Endothelial cell (in vitro differentiated cells): ENCODE measurements around the gene FUT7. TPM values are rescaled to one million over a fixed set of nuclear protein-coding genes. Genes with fewer than 3 reads are reported as not detected.
"Not testable (repeated sequence)": the region's sequence is repeated elsewhere in the genome, so short reads cannot be mapped to it uniquely, and the experiment has no call there.

Source experiments
- DNase-seq: peaks from one replicate; pipeline ENCODE4 v3.0.0; 2021; ENCODE audit warnings: low spot score
- H3K27ac Mint-ChIP-seq: one replicate; pipeline ENCODE4 v1.8.0; 2021; ENCODE audit warnings: mixed read lengths, inconsistent platforms; ENCODE audit not compliant: unreplicated experiment
- H3K27me3 Mint-ChIP-seq: one replicate; pipeline ENCODE4 v1.8.0; 2021; ENCODE audit warnings: mild to moderate bottlenecking, moderate library complexity, mixed read lengths, inconsistent platforms; ENCODE audit not compliant: unreplicated experiment
- H3K36me3 Mint-ChIP-seq: one replicate; pipeline ENCODE4 v1.8.0; 2021; ENCODE audit warnings: mild to moderate bottlenecking, low read depth, mixed read lengths, inconsistent platforms; ENCODE audit not compliant: unreplicated experiment
- H3K4me1 Mint-ChIP-seq: one replicate; pipeline ENCODE4 v1.8.0; 2021; ENCODE audit warnings: mild to moderate bottlenecking, mixed read lengths, inconsistent platforms; ENCODE audit not compliant: unreplicated experiment
- H3K4me3 Mint-ChIP-seq: one replicate; pipeline ENCODE4 v1.8.0; 2021; ENCODE audit warnings: mild to moderate bottlenecking, mixed read lengths, inconsistent platforms; ENCODE audit not compliant: unreplicated experiment
- H3K9me3 Mint-ChIP-seq: one replicate; pipeline ENCODE4 v1.8.0; 2021; ENCODE audit warnings: mixed read lengths, inconsistent platforms; ENCODE audit not compliant: unreplicated experiment
- total RNA-seq: library from RNA; stranded (reverse); fragmentation: NEBNext Ultra II Directional; extraction: Animal tissue kit (Norgen Biotek cat#: 25700); gene quantifications from one replicate; pipeline ENCODE4 v1.2.1, GENCODE V29; 2021; ENCODE audit not compliant: unreplicated experiment
- TF ChIP-seq, protein P1 (sequence below): fragments of 200-600 bp; sonication (generic); IDR thresholded peaks from one replicate; pipeline ENCODE4 v1.5.0; 2021; ENCODE audit warnings: antibody characterized with exemption; ENCODE audit not compliant: unreplicated experiment

The FUT7 gene
- total RNA-seq, 1 donor from 2014 or later = not detected

DNA sequence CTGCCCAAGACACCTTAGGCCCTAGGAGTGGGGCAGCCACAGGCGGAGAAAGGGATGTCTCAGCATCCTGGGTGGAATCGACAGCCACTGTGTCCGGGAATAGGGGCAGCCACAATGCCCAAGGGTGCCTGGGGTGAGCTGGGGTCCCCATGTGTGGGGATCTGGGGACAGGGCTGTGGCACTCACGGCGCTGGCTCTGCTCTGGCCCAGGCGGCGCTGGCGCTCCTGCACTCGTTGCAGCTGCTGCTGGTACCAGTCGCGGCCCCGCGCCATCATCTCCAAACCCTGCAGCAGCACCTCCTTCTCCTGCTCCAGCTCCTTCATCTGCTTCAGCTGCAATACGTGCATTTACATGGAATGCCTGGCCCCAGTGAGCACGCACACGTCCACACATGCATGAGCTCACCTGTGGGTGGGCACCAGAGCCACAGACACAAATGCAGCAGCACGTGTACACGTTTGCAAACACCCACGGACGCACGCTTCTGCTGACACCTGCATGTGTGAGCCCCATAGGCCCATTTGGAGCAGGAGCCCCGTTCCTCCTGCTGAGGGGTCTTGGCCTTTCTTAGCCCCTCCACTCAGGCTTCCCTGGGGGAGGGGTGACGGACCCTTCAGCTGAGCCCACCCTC lies 33.6 kb upstream of the FUT7 start:
- Mint-ChIP-seq H3K36me3 (no peaks in the 10 kb centered on the region), H3K4me1 (no peaks in the 10 kb centered on the region), H3K27ac (no peak overlapping the region), H3K4me3 (no peak overlapping the region), H3K27me3 (peaks cover 6% of the 10 kb centered on the region), H3K9me3 (no peaks in the 10 kb centered on the region)
- DNase-seq = no peak
- TF ChIP-seq, protein P1, sequence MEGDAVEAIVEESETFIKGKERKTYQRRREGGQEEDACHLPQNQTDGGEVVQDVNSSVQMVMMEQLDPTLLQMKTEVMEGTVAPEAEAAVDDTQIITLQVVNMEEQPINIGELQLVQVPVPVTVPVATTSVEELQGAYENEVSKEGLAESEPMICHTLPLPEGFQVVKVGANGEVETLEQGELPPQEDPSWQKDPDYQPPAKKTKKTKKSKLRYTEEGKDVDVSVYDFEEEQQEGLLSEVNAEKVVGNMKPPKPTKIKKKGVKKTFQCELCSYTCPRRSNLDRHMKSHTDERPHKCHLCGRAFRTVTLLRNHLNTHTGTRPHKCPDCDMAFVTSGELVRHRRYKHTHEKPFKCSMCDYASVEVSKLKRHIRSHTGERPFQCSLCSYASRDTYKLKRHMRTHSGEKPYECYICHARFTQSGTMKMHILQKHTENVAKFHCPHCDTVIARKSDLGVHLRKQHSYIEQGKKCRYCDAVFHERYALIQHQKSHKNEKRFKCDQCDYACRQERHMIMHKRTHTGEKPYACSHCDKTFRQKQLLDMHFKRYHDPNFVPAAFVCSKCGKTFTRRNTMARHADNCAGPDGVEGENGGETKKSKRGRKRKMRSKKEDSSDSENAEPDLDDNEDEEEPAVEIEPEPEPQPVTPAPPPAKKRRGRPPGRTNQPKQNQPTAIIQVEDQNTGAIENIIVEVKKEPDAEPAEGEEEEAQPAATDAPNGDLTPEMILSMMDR = no peak

DNA sequence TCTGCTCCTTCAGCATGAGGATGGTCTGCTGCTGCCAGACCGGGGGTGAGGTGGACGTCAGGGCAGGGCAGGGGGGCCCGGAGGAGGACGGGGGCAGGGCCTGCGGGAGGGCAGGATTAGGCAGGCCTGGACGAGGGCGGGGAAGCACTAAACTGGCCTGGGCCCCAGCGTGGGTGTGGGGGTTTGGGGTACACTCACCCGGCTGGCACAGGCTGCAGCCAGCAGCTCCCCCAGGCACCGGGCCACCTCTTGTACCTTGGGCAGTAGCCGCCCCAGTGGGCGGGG lies 32.9 kb upstream of the FUT7 start:
- TF ChIP-seq, protein P1 = no peak
- Mint-ChIP-seq H3K9me3 (no peaks in the 10 kb centered on the region), H3K4me3 (no peak overlapping the region), H3K27ac (no peak overlapping the region), H3K36me3 (no peaks in the 10 kb centered on the region), H3K27me3 (peaks cover 6% of the 10 kb centered on the region), H3K4me1 (no peaks in the 10 kb centered on the region)
- DNase-seq = no peak

DNA sequence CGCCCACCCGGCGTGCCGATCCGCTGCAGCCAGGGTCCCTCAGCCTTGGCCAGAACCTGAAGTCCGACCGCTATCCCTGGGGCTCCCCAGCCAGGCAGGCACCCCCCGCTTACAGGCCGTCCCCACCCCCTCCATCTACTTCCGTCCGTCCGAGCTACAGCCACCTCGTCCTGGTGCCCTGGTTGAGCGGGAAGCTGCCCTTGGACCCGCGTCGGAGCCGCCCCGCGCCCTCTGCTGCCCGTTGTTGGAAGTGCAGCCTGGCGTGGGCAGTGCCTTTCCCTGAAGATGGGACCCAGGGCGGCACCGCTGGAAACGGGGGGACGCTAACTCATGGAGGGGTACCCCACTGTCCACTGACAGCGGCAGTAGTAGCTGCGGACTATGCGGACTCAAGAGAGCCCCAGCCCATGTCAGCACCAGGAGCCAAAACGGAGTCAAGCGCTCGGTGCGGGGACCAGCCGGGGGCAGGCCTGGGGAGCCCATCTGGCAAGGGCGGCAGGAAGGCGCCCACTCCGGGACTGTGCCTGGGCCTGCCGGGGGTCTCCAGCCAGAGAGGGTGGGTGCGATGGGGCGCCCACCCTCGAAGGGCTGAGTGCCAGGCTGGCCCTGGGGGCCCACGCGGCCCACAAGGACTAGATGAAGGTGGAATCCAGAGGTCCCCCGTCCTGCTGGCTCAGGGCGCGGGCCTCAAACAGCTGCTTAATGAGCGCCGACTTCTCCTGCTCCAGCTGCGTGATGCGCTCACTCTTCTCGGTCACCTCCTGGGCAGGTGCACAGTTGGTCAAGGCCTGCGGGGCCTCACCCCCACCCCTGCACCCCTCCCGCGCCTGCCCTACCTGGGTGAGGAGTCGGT lies 32.4 kb upstream of the FUT7 start:
- TF ChIP-seq, protein P1 = peak; percentile 91
- H3K4me3 Mint-ChIP-seq = no peak overlapping the region
- H3K4me1 Mint-ChIP-seq = no peaks in the 10 kb centered on the region
- H3K27me3 Mint-ChIP-seq = peaks cover 6% of the 10 kb centered on the region
- peak; percentile 77 for DNase-seq
- H3K36me3 Mint-ChIP-seq = no peaks in the 10 kb centered on the region
- no peak overlapping the region for H3K27ac Mint-ChIP-seq
- H3K9me3 Mint-ChIP-seq = no peaks in the 10 kb centered on the region

GRCh38 chr9:137063311-137064026 lies 31.6 kb upstream of the FUT7 start:
- no peak for DNase-seq
- Mint-ChIP-seq H3K4me3 (no peak overlapping the region), H3K4me1 (peaks cover 3% of the 10 kb centered on the region)

DNA sequence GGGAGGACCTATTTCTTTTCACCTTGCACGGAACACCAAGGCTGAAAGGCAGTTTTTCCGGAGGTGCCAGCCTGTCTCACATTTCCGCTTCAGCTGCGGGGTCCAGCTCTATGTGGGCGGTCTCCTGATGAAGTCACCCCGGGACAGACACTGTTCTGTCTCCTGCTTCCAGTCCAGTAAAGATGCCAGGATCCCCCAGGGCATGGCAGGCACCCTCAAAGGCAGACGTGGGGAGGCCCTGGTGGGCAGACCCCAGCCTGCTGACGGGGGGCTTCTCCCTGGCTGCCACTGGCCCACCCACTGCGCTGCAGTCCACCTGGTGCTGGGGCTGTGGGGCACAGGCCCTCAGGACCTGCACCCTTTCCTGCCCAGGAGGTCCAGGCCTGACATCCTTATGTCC lies 30.9 kb upstream of the FUT7 start:
- H3K4me3 Mint-ChIP-seq, H3K36me3 Mint-ChIP-seq, DNase-seq, H3K27ac Mint-ChIP-seq, H3K9me3 Mint-ChIP-seq, H3K4me1 Mint-ChIP-seq, H3K27me3 Mint-ChIP-seq: not testable (repeated sequence)

More at GRCh38 chr9:137063311-137064026, 31.6 kb upstream of the FUT7 start:
- H3K9me3 Mint-ChIP-seq = no peaks in the 10 kb centered on the region
- peaks cover 6% of the 10 kb centered on the region for H3K27me3 Mint-ChIP-seq
- H3K36me3 Mint-ChIP-seq = no peaks in the 10 kb centered on the region
- no peak overlapping the region for H3K27ac Mint-ChIP-seq
- TF ChIP-seq, protein P1 = no peak
